Neural cell (in vitro differentiated cells): ENCODE results near the gene TOX2. TPM values are rescaled to one million over a fixed set of nuclear protein-coding genes. Genes with fewer than 3 reads are reported as not detected.

Experiments used
- H2AFZ ChIP-seq: fragments of 200-600, 300-800 bp; sonication (generic), shearing (Covaris generic); 2 replicates; pipeline ENCODE4 v1.6.0; 2014; ENCODE audit warnings: low read depth, mild to moderate bottlenecking, antibody characterized with exemption, low read length, moderate library complexity
- H3F3A ChIP-seq: fragments of 200-600 bp; shearing (Covaris generic); 2 replicates; pipeline ENCODE4 v1.6.1; 2016; ENCODE audit warnings: mild to moderate bottlenecking, moderate library complexity, mixed read lengths, antibody characterized with exemption, low read length; ENCODE audit not compliant: insufficient read depth, poor library complexity, severe bottlenecking
- H3K27ac ChIP-seq: fragments of 200-600, 300-800 bp; sonication (generic), shearing (Covaris generic); 2 replicates; pipeline ENCODE4 v1.5.1; 2014; ENCODE audit warnings: mild to moderate bottlenecking, low read length, moderate library complexity
- H3K27me3 ChIP-seq: fragments of 300-800, 200-600 bp; sonication (generic), shearing (Covaris generic); 2 replicates; pipeline ENCODE4 v1.6.0; 2014; ENCODE audit warnings: mild to moderate bottlenecking, low read depth, low read length, moderate library complexity; ENCODE audit not compliant: insufficient read depth
- H3K36me3 ChIP-seq: fragments of 300-800, 200-600 bp; sonication (generic), shearing (Covaris generic); 2 replicates; pipeline ENCODE4 v1.5.1; 2014; ENCODE audit warnings: mild to moderate bottlenecking, antibody characterized with exemption, low read length, moderate library complexity; ENCODE audit not compliant: insufficient read depth
- H3K4me2 ChIP-seq: fragments of 300-800, 200-600 bp; sonication (generic), shearing (Covaris generic); 2 replicates; pipeline ENCODE4 v1.6.0; 2014; ENCODE audit warnings: mild to moderate bottlenecking, low read length
- H3K4me3 ChIP-seq: fragments of 300-800, 200-600 bp; sonication (generic), shearing (Covaris generic); 2 replicates; pipeline ENCODE4 v1.5.1; 2014; ENCODE audit warnings: mild to moderate bottlenecking, low read length, moderate library complexity
- H3K79me2 ChIP-seq: fragments of 200-600 bp; shearing (Covaris generic); replicated peaks from 2 replicates; pipeline ENCODE4 v1.6.0; 2014; ENCODE audit warnings: mild to moderate bottlenecking, low read length, moderate library complexity; ENCODE audit not compliant: insufficient read depth
- H3K9ac ChIP-seq: fragments of 300-800, 200-600 bp; sonication (generic), shearing (Covaris generic); 2 replicates; pipeline ENCODE4 v1.6.1; 2016; ENCODE audit warnings: mild to moderate bottlenecking, low read length, mixed read lengths
- H3K9me2 ChIP-seq: fragments of 200-600 bp; shearing (Covaris generic); 2 replicates; pipeline ENCODE4 v1.6.1; 2016; ENCODE audit warnings: mild to moderate bottlenecking, low read length, mixed read lengths; ENCODE audit not compliant: insufficient read depth
- H3K9me3 ChIP-seq: fragments of 200-600, 300-800 bp; sonication (generic), shearing (Covaris generic); 2 replicates; pipeline ENCODE4 v1.6.1; 2016; ENCODE audit warnings: mild to moderate bottlenecking, mixed run types, low read length, moderate library complexity, mixed read lengths
- H4K20me1 ChIP-seq: fragments of 200-600 bp; shearing (Covaris generic); 2 replicates; pipeline ENCODE4 v1.6.1; 2016; ENCODE audit warnings: mild to moderate bottlenecking, mixed run types; ENCODE audit not compliant: insufficient read depth
- CTCF ChIP-seq: fragments of 450-650 bp; IDR thresholded peaks from 2 replicates; pipeline ENCODE4 v1.5.1; 2014; ENCODE audit warnings: antibody characterized with exemption, mild to moderate bottlenecking, moderate library complexity; ENCODE audit not compliant: poor library complexity, severe bottlenecking
- EP300 ChIP-seq: fragments of 450-650 bp; conservative IDR thresholded peaks from 2 replicates; pipeline ENCODE4 v1.6.1; 2014; ENCODE audit warnings: antibody characterized with exemption, mild to moderate bottlenecking, moderate library complexity; ENCODE audit not compliant: poor library complexity, severe bottlenecking
- EZH2 ChIP-seq: fragments of 200-600, 300-800 bp; shearing (Covaris generic), sonication (generic); IDR thresholded peaks from 2 replicates; pipeline ENCODE4 v1.6.1; 2014; ENCODE audit warnings: antibody characterized with exemption, low read length, borderline replicate concordance, mild to moderate bottlenecking; ENCODE audit not compliant: insufficient read depth, poor library complexity, severe bottlenecking
- MXI1 ChIP-seq: fragments of 450-650 bp; conservative IDR thresholded peaks from 2 replicates; pipeline ENCODE4 v1.6.1; 2014; ENCODE audit warnings: antibody characterized with exemption, mild to moderate bottlenecking; ENCODE audit not compliant: poor library complexity, severe bottlenecking
- POLR2AphosphoS5 ChIP-seq: IDR thresholded peaks from 2 replicates; pipeline ENCODE4 v1.6.1; 2012
- RAD21 ChIP-seq: fragments of 450-650 bp; conservative IDR thresholded peaks from 2 replicates; pipeline ENCODE4 v1.6.1; 2014; ENCODE audit warnings: antibody characterized with exemption, mild to moderate bottlenecking, moderate library complexity
- REST ChIP-seq: IDR thresholded peaks from 2 replicates; pipeline ENCODE4 v1.6.1; 2012; ENCODE audit warnings: borderline replicate concordance
- SMC3 ChIP-seq: fragments of 450-650 bp; conservative IDR thresholded peaks from 2 replicates; pipeline ENCODE4 v1.6.1; 2014; ENCODE audit warnings: antibody characterized with exemption, mild to moderate bottlenecking, moderate library complexity; ENCODE audit not compliant: poor library complexity
- TAF1 ChIP-seq: IDR thresholded peaks from 2 replicates; pipeline ENCODE4 v1.6.1; 2012; ENCODE audit warnings: low read depth
- polyA plus RNA-seq: library from polyadenylated mRNA; depleted of rRNA; stranded (reverse); fragments of >200 nt; gene quantifications from 2 replicates; pipeline ENCODE4 v1.2.3, GENCODE V29; 2014

Gene TOX2
- polyA plus RNA-seq, 1 donor from 2014 or later, result 0.89 TPM

DNA sequence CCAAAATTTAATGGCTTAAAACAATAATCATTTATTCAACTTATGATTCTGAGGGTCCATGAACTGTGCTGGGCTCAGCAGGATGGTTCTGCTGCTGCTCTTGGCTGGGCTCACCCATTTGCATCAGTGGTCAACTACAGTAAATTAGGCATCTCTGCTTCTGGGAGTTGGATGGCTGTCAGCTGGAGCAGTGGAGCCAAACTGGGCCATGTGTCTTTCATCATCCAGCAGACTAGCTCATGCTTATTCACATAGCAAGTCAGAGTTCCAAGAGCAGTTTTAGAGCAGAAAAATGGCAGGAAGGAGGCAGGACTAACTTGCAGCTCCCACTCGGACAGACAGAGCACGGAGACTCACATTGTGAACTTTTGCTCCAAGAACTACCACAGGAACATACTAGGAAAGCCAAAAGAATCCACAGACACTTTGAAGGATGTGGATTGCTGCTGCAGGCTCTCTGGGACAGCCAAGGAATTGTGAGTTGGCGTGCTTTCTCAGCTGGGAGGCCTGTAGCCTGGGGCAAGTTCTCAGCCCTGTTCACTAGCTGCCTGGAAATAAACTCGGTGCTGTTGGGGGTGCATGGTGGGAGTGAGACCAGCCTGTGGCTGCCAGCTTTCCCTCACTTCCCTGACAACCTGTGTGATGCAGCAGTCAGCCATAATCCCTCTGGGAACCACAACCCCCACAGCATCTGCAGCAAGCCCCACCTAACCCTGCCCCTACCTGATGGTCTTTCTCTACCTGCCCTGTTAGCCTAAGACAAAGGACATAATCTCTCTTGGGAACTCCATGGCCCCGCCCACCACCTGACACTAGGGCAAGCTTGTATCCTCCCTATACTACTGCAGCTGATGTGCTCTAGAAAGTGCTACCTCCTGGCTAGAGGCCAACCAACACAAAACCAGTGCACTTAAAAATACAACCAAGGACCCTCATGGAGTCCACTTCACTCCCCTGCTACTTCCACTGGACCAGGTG is 143.3 kb downstream of the TOX2 start:
- Histone ChIP-seq H3K9me3 (no peaks in the 10 kb centered on the region), H3K79me2 (no peaks in the 10 kb centered on the region), H3K27me3 (no peaks in the 10 kb centered on the region), H3F3A (no peaks in the 10 kb centered on the region), H3K4me3 (no peak overlapping the region), H3K36me3 (no peaks in the 10 kb centered on the region), H3K9me2 (no peaks in the 10 kb centered on the region), H3K27ac (no peak overlapping the region), H3K4me2 (no peak overlapping the region), H3K9ac (no peak overlapping the region), H2AFZ (no peak overlapping the region), H4K20me1 (no peaks in the 10 kb centered on the region)
- TF ChIP-seq SMC3, result no peak
- TF ChIP-seq POLR2AphosphoS5, result no peak
- TF ChIP-seq TAF1, result no peak
- no peak for TF ChIP-seq MXI1
- no peak for TF ChIP-seq RAD21
- no peak for TF ChIP-seq REST
- TF ChIP-seq EZH2, result no peak
- TF ChIP-seq CTCF, result no peak
- TF ChIP-seq EP300, result no peak

DNA sequence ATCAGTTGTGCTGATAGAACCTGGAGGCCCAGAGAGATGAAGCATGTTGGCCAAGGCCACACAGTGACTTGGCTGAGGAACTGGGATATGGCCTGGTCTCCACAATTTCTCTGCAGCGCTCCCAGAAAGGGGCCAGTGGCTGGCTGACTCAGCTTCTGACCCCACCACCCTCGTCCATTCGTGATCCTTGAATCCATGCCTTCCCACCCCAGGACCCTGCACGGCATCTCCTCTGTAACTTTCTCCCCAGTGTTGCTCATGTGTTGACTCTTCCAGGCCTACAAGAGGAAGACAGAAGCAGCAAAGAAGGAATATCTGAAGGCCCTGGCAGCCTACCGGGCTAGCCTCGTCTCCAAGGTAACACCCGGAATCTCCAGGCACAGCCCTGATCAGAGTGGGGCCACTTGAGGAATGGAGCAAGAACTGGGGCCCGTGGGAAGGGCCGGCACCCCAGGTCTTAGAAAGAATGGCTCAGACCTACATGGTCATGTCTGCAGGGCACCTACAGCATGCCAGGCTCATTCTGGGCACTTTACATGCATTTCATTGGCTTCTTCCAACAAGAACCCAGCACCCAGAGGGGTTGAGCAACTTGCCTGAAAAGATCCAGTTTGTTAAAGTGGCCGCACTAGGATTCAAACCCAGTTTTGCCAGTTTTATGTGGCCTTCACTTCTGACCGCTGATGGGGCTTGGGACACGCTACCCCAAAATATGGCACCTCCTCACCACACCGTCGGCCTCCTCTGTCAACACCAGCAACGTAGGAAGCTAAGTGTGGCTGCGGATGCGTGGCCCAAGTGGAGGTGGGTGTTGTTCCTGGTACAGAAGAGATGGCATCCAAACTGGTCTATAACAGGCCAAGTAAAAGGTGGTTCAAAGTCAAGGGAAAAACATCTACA is 150.1 kb downstream of the TOX2 start:
- no peak for TF ChIP-seq POLR2AphosphoS5
- no peak for TF ChIP-seq EP300
- TF ChIP-seq REST, result no peak
- no peak for TF ChIP-seq SMC3
- no peak for TF ChIP-seq CTCF
- no peak for TF ChIP-seq EZH2
- no peak for TF ChIP-seq MXI1
- no peak for TF ChIP-seq TAF1
- TF ChIP-seq RAD21, result no peak
- Histone ChIP-seq H3K9me3 (no peaks in the 10 kb centered on the region), H3K79me2 (no peaks in the 10 kb centered on the region), H3F3A (no peaks in the 10 kb centered on the region), H3K4me2 (no peak overlapping the region), H3K9ac (no peak overlapping the region), H3K27ac (no peak overlapping the region), H3K27me3 (no peaks in the 10 kb centered on the region), H3K4me3 (no peak overlapping the region), H3K36me3 (no peaks in the 10 kb centered on the region), H2AFZ (no peak overlapping the region), H4K20me1 (no peaks in the 10 kb centered on the region), H3K9me2 (no peaks in the 10 kb centered on the region)
